K562 (cell line): ENCODE data around the gene CNOT11. TPM values are rescaled to one million over a fixed set of nuclear protein-coding genes. Genes with fewer than 3 reads are reported as not detected.

Experiments used
- CCAR2 ChIP-seq: fragments of 200-400 bp; formaldehyde crosslinking; IDR thresholded peaks from 2 replicates; pipeline ENCODE4 v1.6.1; 2017; ENCODE audit warnings: mild to moderate bottlenecking, low read depth, low read length
- FOXK2 ChIP-seq, 2 experiments: fragments of 450-650 bp; IDR thresholded peaks in 1 of 2; conservative IDR thresholded peaks in 1 of 2; 2 replicates each; pipeline ENCODE4 v1.6.1; 2016; ENCODE audit warnings: low read depth in 2 of 2, mild to moderate bottlenecking in 1 of 2
- FOXP4 ChIP-seq: sonication (generic); formaldehyde crosslinking; IDR thresholded peaks from 2 replicates; pipeline ENCODE4 v1.8.0; 2022; ENCODE audit warnings: mild to moderate bottlenecking, missing genetic modification reagents, borderline replicate concordance
- HNRNPLL ChIP-seq: fragments of 200-400 bp; formaldehyde crosslinking; IDR thresholded peaks from 2 replicates; pipeline ENCODE4 v1.6.1; 2017; ENCODE audit warnings: low read length, low read depth, mild to moderate bottlenecking; ENCODE audit not compliant: poor library complexity, severe bottlenecking
- PATZ1 ChIP-seq: fragments of 250-450 bp; sonication (Bioruptor Pico); IDR thresholded peaks from 2 replicates; pipeline ENCODE4 v1.5.0; 2020; ENCODE audit warnings: mild to moderate bottlenecking, borderline replicate concordance
- ZBTB43 ChIP-seq: sonication (generic); formaldehyde crosslinking; IDR thresholded peaks from 2 replicates; pipeline ENCODE4 v1.8.0; 2023; ENCODE audit warnings: mild to moderate bottlenecking, missing genetic modification reagents
- ZNF324 ChIP-seq: fragments of 250-450 bp; sonication (Bioruptor Pico); IDR thresholded peaks from 2 replicates; pipeline ENCODE4 v1.4.0; 2020; ENCODE audit warnings: mild to moderate bottlenecking
- ZNF639 ChIP-seq, 2 experiments: fragments of 200-800 bp in 1 of 2; sonication (Bioruptor generic) in 1 of 2; sonication (generic) in 1 of 2; formaldehyde crosslinking in 1 of 2; IDR thresholded peaks in 1 of 2; conservative IDR thresholded peaks in 1 of 2; 2 replicates each; pipeline versions ENCODE4 v1.5.0 to v1.6.1; 2016 to 2020; ENCODE audit warnings: missing compliant biosample characterization in 1 of 2, missing genetic modification characterization in 1 of 2, missing genetic modification reagents in 1 of 2
- ZNF764 ChIP-seq: fragments of 250-450 bp; sonication (Bioruptor Pico); IDR thresholded peaks from 2 replicates; pipeline ENCODE4 v1.4.0; 2020; ENCODE audit warnings: low read depth, mild to moderate bottlenecking, moderate library complexity
- polyA plus RNA-seq, 8 experiments: library from polyadenylated mRNA; depleted of rRNA in 4 of 8; stranded (reverse) in 5 of 8; unstranded in 3 of 8; fragments of >200 nt; fragmentation: Nextera tagmentation in 2 of 8; fragmentation: Illumina TruSeq in 1 of 8; extraction: Ambion mirVana in 2 of 8; extraction: Trizol in 1 of 8; gene quantifications; 2 replicates each; pipeline versions ENCODE4 v1.2.1 to v1.2.3, GENCODE V29; 2011 to 2014; ENCODE audit warnings: inconsistent platforms in 1 of 8, missing spikeins in 1 of 8
- total RNA-seq, 7 experiments: library from RNA; depleted of rRNA in 6 of 7; stranded (reverse); fragments of >200 nt in 6 of 7; fragmentation: Illumina TruSeq in 2 of 7; extraction: Trizol in 2 of 7; gene quantifications; 2 replicates each; pipeline versions ENCODE4 v1.2.1 to v1.2.3, GENCODE V29; 2011 to 2021; ENCODE audit warnings: low replicate concordance in 1 of 7
- TF ChIP-seq, protein P1 (sequence below), 2 experiments: fragments of 450-650 bp; IDR thresholded peaks; 2 replicates each; pipeline ENCODE4 v1.6.1; 2016
- TF ChIP-seq, protein P2 (sequence below): IDR thresholded peaks from 3 replicates; pipeline ENCODE4 v1.6.1; 2011; ENCODE audit warnings: borderline replicate concordance, mild to moderate bottlenecking, moderate library complexity; ENCODE audit not compliant: insufficient read length; ENCODE audit errors: extremely low read depth
- TF ChIP-seq, protein P3 (sequence below): fragments of 250-450 bp; sonication (Bioruptor Pico); IDR thresholded peaks from 2 replicates; pipeline ENCODE4 v1.5.1; 2021; ENCODE audit warnings: mild to moderate bottlenecking

Gene CNOT11
- total and polyA plus RNA-seq, 9 of the 15 experiments (the other 6 are each of a cell fraction or from before 2014, with no cell fraction given): 12.7 to 163 (median 64.2) TPM

DNA sequence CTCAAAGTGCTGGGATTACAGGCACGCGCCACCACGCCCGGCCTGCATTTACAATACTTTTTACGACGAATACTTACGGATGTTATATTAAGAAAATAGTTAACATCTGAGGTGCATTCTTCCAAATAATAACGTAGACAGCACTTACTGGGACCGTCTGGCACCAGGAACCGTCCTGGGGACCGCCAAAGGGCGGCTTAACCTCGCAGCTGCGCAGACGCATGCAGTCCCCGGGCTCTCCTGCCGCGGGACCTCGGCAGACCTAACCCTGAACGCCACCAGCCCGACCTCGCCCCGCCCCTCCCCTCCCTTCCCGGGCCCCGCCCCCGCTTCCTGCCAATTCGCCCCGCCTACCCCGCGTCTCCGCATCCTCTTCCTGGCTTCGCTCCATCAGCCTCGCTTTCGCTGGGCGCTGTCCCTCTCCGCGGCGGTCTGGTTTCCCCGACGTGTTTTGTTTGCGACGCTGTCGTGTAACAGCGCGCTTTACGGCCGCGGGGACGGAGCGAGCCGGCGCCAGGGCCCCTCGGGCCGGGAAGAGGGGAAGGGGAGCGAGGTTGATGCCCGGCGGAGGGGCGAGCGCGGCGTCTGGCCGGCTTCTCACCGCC is at the start of gene CNOT11 (continued):
- TF ChIP-seq ZNF639 (CRISPR knock-in tag; conservative IDR thresholded peaks at IDR 0.05 in 1 of 2, IDR thresholded peaks at IDR 0.05 in 1 of 2) (no peak), CCAR2 (no peak), PATZ1 (CRISPR knock-in tag) (no peak), FOXK2 (conservative IDR thresholded peaks at IDR 0.05 in 1 of 2, IDR thresholded peaks at IDR 0.05 in 1 of 2; ENCODE audit: low read depth in 2 of 2) (peak; percentile 34 to 84; a peak in 3 of 4 replicates), FOXP4 (CRISPR knock-in tag) (no peak), ZNF324 (CRISPR knock-in tag) (no peak), ZNF764 (CRISPR knock-in tag) (no peak), ZBTB43 (CRISPR knock-in tag) (no peak), HNRNPLL (no peak)
- TF ChIP-seq, protein P1, sequence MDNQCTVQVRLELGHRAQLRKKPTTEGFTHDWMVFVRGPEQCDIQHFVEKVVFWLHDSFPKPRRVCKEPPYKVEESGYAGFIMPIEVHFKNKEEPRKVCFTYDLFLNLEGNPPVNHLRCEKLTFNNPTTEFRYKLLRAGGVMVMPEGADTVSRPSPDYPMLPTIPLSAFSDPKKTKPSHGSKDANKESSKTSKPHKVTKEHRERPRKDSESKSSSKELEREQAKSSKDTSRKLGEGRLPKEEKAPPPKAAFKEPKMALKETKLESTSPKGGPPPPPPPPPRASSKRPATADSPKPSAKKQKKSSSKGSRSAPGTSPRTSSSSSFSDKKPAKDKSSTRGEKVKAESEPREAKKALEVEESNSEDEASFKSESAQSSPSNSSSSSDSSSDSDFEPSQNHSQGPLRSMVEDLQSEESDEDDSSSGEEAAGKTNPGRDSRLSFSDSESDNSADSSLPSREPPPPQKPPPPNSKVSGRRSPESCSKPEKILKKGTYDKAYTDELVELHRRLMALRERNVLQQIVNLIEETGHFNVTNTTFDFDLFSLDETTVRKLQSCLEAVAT (IDR thresholded peaks at IDR 0.05): no peak
- TF ChIP-seq, protein P2, sequence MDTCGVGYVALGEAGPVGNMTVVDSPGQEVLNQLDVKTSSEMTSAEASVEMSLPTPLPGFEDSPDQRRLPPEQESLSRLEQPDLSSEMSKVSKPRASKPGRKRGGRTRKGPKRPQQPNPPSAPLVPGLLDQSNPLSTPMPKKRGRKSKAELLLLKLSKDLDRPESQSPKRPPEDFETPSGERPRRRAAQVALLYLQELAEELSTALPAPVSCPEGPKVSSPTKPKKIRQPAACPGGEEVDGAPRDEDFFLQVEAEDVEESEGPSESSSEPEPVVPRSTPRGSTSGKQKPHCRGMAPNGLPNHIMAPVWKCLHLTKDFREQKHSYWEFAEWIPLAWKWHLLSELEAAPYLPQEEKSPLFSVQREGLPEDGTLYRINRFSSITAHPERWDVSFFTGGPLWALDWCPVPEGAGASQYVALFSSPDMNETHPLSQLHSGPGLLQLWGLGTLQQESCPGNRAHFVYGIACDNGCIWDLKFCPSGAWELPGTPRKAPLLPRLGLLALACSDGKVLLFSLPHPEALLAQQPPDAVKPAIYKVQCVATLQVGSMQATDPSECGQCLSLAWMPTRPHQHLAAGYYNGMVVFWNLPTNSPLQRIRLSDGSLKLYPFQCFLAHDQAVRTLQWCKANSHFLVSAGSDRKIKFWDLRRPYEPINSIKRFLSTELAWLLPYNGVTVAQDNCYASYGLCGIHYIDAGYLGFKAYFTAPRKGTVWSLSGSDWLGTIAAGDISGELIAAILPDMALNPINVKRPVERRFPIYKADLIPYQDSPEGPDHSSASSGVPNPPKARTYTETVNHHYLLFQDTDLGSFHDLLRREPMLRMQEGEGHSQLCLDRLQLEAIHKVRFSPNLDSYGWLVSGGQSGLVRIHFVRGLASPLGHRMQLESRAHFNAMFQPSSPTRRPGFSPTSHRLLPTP: no peak
- TF ChIP-seq, protein P3, sequence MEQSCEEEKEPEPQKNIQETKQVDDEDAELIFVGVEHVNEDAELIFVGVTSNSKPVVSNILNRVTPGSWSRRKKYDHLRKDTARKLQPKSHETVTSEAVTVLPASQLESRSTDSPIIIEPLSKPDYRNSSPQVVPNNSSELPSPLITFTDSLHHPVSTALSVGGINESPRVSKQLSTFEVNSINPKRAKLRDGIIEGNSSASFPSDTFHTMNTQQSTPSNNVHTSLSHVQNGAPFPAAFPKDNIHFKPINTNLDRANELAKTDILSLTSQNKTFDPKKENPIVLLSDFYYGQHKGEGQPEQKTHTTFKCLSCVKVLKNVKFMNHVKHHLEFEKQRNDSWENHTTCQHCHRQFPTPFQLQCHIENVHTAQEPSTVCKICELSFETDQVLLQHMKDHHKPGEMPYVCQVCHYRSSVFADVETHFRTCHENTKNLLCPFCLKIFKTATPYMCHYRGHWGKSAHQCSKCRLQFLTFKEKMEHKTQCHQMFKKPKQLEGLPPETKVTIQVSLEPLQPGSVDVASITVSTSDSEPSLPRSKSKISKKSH (CRISPR knock-in tag): no peak
